Measurements from ENCODE around the gene DUSP8. TPM values are rescaled to one million over a fixed set of nuclear protein-coding genes. Genes with fewer than 3 reads are reported as not detected.
A peak's percentile ranks its signal among the peaks of the same experiment; 100 is the strongest.

Gene DUSP8
- total RNA-seq, 1 donor from 2014 or later = 0.29 TPM

- no peak for DNase-seq (ENCODE audit: low read depth)
Measured at GRCh38 chr11:1533342-1533725, 38.7 kb downstream of the DUSP8 start.

DNA sequence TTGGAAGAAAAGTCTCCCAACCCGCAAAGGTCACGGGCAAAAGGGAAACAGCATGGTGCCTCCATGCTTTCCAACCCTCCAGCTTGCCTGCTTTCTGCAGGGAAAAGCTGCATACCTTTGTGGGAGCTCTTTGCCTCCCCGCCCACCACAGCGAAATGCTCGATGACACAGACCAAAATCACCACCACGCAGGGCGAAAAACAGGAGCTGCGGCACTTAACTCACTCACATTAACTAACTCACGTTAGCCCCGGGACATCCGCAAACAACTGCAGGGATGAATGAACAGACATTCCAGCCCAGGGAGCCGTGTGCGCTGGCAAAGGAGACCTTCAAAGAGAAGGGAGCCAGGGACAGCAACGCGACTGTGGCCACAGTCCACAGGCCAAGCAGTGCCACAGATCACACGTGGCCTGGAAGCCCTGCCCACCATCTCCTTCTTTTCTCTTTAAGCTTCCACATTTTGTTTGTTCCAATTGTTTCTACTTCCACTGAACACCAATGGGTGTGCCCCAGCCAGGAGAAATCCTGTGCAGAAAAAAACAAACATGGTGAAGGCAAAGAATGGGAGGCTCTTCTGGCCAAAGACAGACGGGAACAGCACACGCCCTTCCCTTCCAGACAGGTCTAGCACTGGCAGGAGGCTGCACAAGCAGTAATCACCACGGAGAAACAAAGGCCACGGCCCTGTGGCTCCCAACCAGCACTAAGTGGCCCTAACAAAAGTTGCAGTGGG, 39.3 kb downstream of the DUSP8 start:
- peak; percentile 8 for DNase-seq (ENCODE audit: low read depth)

DNA sequence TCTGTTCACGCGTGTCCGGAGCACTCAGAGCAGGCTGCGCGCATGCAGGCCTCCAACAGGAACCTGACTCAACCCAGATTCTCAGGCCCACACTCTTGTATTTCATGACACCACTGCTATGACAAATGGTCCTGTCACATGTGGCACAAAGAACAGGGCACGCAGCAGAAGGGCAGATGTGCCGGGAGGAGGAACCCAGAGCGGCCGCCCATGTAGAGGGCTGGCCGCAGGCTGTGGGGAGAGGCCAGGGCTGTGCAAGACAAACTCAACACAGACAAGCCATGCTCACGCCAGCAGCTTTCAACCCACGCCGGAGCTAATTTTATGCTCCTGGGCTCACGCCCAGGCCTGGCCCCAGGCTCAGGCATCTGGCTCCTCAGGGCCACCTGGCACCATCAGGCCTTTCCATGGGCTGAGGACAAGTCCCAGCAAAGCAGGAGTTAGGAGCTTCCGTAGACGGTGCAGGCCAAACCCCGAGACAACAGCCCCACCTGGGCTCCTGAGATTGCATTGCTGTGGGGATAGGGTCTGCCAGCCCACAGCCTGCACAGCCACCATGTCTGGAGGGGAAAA, 40.0 kb downstream of the DUSP8 start:
- peak; percentile 75 for DNase-seq (ENCODE audit: low read depth)

DNA sequence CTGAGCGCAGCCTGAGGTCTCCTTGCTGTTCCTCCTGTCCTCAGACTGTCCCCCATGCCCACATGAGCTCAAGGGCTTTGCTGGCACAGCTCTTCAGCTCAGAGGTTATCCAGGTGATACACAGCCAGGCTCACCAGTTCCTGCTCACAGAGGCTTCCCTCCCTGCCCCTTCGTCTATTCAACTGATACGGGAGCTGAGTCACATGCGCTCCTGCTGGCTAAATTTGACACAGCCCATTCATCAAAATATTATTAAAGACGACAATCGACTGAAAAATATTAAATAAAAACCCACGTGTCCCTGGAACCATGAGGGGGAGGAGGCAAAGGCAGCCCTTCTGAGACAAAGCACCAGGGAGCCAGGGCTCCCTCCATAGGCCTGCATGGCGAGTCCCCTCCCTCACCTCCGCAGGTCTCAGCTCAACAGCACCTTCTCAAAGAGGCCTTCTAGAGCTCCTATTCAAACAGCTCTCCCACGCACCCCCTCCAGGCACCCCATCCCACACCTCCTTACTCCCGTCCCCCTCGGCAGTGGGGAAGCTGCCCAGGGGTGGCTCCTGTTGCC, 40.5 kb downstream of the DUSP8 start:
- no peak for DNase-seq (ENCODE audit: low read depth)

GRCh38 chr11:1530686-1531448, 41.2 kb downstream of the DUSP8 start:
- DNase-seq (ENCODE audit: low read depth) = no peak

- DNase-seq (ENCODE audit: low read depth) = no peak
Measured at GRCh38 chr11:1529774-1530173, 42.3 kb downstream of the DUSP8 start.

- DNase-seq (ENCODE audit: low read depth) = no peak
Measured at GRCh38 chr11:1529286-1529685, 42.8 kb downstream of the DUSP8 start.

DNA sequence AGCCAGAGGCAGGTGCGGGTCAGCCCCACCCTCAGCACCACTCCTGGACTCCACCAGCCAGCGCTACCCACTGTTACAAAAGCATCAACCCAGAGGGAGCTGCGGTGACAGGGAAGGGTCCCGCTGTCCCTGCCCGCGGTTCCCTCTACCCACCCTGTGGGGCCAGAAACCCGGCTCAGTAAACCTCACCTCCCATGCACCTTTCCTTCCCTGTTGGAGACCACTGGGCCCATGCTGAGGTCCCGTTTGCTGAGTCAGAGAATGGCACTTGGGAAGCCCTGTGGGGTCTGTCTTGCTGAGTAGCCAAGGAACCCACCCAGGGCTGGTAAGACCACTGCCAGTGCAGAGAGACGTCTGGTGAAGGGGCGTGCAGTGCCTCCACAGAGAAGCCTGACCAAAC, 43.4 kb downstream of the DUSP8 start:
- DNase-seq (ENCODE audit: low read depth) = no peak

DNA sequence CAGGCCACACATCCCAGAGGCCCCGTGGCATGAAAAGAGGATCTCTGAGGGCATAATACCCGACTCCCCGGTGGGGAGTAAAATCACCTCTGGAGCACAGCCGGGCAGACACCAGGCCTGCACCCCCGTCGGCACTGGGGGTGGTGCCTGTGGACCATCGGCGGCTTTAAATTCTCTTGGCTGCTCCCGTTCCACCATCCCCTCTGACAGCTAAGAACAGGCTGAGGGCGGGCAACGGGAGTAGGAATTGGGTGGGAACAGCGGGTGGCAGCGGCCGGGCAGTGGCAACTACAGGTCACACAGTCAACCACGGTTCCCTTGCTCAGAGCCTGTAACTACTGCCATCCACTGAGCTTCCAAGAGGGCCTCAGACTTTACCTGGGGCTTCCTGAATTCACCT, 45.3 kb downstream of the DUSP8 start:
- DNase-seq (ENCODE audit: low read depth) = no peak

DNA sequence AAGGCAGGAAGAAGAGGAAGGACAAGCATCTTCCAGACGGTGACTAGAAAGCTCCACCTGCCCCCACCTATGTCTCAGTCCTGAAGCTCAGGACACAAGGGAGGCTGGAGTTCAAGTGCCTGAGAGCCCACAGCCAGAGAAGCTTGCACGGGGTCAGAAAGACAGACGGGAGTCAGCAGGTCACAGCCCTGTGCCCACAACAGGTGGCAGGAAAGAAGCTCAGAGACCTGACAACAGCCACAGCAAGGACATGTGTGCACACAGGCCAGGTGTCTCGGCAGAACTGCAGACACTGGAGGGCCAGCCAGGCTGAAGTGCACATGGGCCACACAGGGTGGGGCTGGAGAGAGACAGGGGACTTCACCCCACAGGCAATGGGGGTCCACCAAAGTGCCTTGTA, 48.3 kb downstream of the DUSP8 start:
- peak; percentile 18 for DNase-seq (ENCODE audit: low read depth)

DNA sequence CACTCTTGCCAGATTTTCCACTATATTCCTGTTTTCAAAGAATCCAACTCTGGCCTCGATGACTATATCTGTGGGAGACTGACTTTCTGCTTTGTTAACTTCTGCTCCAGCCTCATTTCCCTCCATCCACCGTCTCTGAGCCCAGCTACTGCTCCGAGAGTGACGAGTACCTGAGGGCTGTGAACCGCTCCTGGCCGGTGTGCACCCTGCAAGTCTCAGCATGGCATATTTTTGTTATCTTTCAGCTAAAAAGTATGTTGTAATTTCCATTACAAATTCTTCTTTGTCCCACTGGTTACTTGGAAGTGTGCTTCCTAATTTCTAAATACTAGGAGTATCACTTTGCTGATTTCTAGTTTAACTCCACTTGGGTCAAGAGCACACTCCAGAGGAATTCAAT, 49.0 kb downstream of the DUSP8 start:
- DNase-seq (ENCODE audit: low read depth) = no peak

DNA sequence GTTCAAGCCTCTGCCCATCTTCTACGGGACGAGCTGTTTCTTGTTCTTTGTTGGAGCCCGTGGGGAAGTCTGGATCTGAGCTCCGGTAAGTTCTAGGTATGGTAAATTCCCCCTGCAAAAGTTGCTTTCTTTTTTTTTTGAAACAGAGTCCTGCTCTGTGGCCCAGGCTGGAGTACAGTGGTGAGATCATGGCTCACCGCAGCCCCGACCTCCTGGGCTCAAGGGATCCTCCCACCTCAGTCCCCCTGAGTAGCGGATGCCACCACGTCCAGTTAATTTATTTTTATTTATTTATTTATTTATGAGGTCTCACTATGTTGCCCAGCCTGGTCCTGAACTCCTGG, 50.0 kb downstream of the DUSP8 start:
- DNase-seq (ENCODE audit: low read depth) = no peak

- DNase-seq (ENCODE audit: low read depth) = no peak
Measured at GRCh38 chr11:1521382-1522080, 50.5 kb downstream of the DUSP8 start.

DNA sequence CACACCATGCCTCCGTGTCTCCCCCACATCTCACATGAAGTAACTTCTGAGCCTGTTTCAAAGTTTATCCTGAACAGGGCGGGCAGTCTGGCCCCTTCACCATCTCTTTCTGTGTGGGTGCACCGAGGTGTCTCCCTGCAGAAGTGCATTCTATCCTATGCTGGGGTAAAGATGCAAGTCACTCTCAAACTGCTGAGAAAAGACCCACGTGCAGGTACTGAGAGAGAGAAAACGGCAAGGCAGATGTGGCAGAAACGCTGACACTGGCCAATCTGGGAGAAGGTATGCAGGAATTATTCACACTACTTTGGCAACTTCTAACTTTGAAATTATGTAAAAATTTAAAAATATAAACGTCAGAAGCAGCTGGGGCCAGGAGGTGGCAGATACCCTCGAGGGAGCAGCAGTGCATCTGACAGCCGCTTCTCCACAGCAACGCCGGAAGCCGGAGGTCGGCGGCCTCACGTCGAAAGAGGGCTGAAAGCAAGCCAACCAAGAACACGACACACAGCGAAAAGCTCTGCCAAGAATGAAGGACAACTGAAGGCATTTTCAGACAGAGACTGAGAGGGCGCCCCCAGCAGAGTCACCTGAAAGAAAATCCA, 51.3 kb downstream of the DUSP8 start:
- no peak for DNase-seq (ENCODE audit: low read depth)

GRCh38 chr11:1520209-1520662, 51.8 kb downstream of the DUSP8 start:
- no peak for DNase-seq (ENCODE audit: low read depth)

- DNase-seq (ENCODE audit: low read depth) = no peak
Measured at GRCh38 chr11:1519028-1520010, 52.8 kb downstream of the DUSP8 start.

GRCh38 chr11:1518301-1518700, 53.8 kb downstream of the DUSP8 start:
- DNase-seq (ENCODE audit: low read depth) = no peak

- no peak for DNase-seq (ENCODE audit: low read depth)
Measured at GRCh38 chr11:1517117-1518005, 54.7 kb downstream of the DUSP8 start.
